GM10248 (cell line): ENCODE results near the gene C20orf202.

Experiments
- CTCF ChIA-PET: fragments of 300-600 bp; sonication (Branson Sonifier 250); formaldehyde crosslinking; extraction: SDS; loops from one replicate; lab custom pipeline; 2021; ENCODE audit warnings: antibody characterized with exemption; lab: Yijun Ruan, JAX
- POLR2A ChIA-PET: fragments of 350-650 bp; sonication (Branson Sonifier 250); formaldehyde crosslinking; extraction: SDS; loops from one replicate; lab custom pipeline; 2020; ENCODE audit warnings: antibody characterized with exemption; lab: Yijun Ruan, JAX
- DNase-seq: peaks from one replicate; pipeline ENCODE4 v3.0.0; 2012; ENCODE audit errors: extremely low spot score
- CTCF ChIP-seq: IDR thresholded peaks from 2 replicates; pipeline ENCODE4 v1.5.1; 2012; ENCODE audit warnings: mild to moderate bottlenecking, low read depth; ENCODE audit errors: extremely low read depth, missing control alignments, control extremely low read depth

Gene C20orf202

GRCh38 chr20:1225263-1225782 lies 22.1 kb downstream of the C20orf202 start:
- TF ChIP-seq CTCF = no peak
- ChIA-PET POLR2A (no interaction called here), CTCF (interaction anchor here (2.4 kb wide), 1 partner anchor 12 kb away, joined by 9 read pairs; no protein-coding TSS in a partner anchor)
- DNase-seq = no peak

GRCh38 chr20:1225783-1226654 lies 22.8 kb downstream of the C20orf202 start, which contains the start of gene RAD21L1:
RAD21L1 (plus strand) TSS chr20:1226044; CDS start chr20:1228454, 2,410 bp downstream.
- DNase-seq = peak; percentile 95
- CTCF ChIA-PET = interaction anchor here (2.4 kb wide), 1 partner anchor 13 kb away, joined by 9 read pairs; no protein-coding TSS in a partner anchor
- TF ChIP-seq CTCF = no peak
- POLR2A ChIA-PET = no interaction called here

GRCh38 chr20:1229541-1229940 lies 26.3 kb downstream of the C20orf202 start:
- POLR2A ChIA-PET = no interaction called here
- DNase-seq = no peak
- no peak for TF ChIP-seq CTCF
- CTCF ChIA-PET = no interaction called here

- no peak for TF ChIP-seq CTCF
- no peak for DNase-seq
- CTCF ChIA-PET = no interaction called here
- POLR2A ChIA-PET = no interaction called here
Observed at GRCh38 chr20:1232286-1233111, 29.2 kb downstream of the C20orf202 start.

GRCh38 chr20:1240549-1240948 lies 37.3 kb downstream of the C20orf202 start:
- CTCF ChIA-PET = interaction anchor here (1.3 to 1.8 kb wide), 2 partner anchors 28 to 228 kb away, joined by 3 to 5 read pairs; no protein-coding TSS in a partner anchor
- TF ChIP-seq CTCF = no peak
- no peak for DNase-seq
- POLR2A ChIA-PET = no interaction called here

GRCh38 chr20:1241456-1241855 lies 38.2 kb downstream of the C20orf202 start:
- POLR2A ChIA-PET = no interaction called here
- no peak for DNase-seq
- CTCF ChIA-PET = interaction anchor here (1.3 to 1.8 kb wide), 2 partner anchors 28 to 227 kb away, joined by 3 to 5 read pairs; no protein-coding TSS in a partner anchor
- TF ChIP-seq CTCF = no peak
